K562 (cell line): Measurements from ENCODE around the gene BDKRB2. TPM values are rescaled to one million over a fixed set of nuclear protein-coding genes. Genes with fewer than 3 reads are reported as not detected.

Experiments
- ATAC-seq: fragments of 200-7000 bp; cut with Tn5 transposase; 3 replicates; pipeline ENCODE4 v1.9.1; 2020; ENCODE audit warnings: moderate library complexity
- BruUV-seq: library from RNA; stranded (reverse); fragments of 400-500 nt; replicated peaks from 2 replicates; lab custom pipeline; 2021; lab: Mats Ljungman, UMichigan
- CTCF ChIA-PET: fragments of 300-600 bp; formaldehyde crosslinking; extraction: SDS; loops from one replicate; lab custom pipeline; 2021; ENCODE audit warnings: low intra/inter-chr PET ratio; lab: Yijun Ruan, JAX
- POLR2A ChIA-PET: fragments of 300-600, 350-650 bp; sonication (Branson Sonifier 250); formaldehyde crosslinking; extraction: SDS; loops from one replicate; lab custom pipeline; 2021; ENCODE audit warnings: antibody characterized with exemption, inconsistent platforms; lab: Yijun Ruan, JAX
- DNase-seq, 4 experiments: peaks; one replicate each; pipeline versions ENCODE4 v3.0.0 to v3.0.0-alpha.2; 2011 to 2018; ENCODE audit warnings: low spot score in 3 of 4, mixed read lengths in 3 of 4; ENCODE audit errors: extremely low read depth in 1 of 4
- FAIRE-seq: peaks from 2 replicates; lab custom pipeline; 2011; peaks lifted over from hg19 to GRCh38; lab: Jason Lieb, UNC
- H2AFZ ChIP-seq: 2 replicates; pipeline ENCODE4 v1.6.0; 2011; ENCODE audit warnings: low read depth, low read length, control low read depth, inconsistent platforms
- H3K27ac ChIP-seq: fragments of 200-600 bp; 3 replicates; pipeline ENCODE4 v1.8.0; 2011; ENCODE audit warnings: low read depth, mild to moderate bottlenecking, control low read depth, inconsistent platforms, low read length, moderate library complexity, mixed read lengths; ENCODE audit errors: extremely low read depth
- H3K27me3 ChIP-seq, 2 experiments: fragments of 300-600 bp in 1 of 2; 2 replicates in 1 of 2; 3 replicates in 1 of 2; pipeline versions ENCODE4 v1.6.0 to v1.8.0; 2011; ENCODE audit warnings: inconsistent platforms in 2 of 2, low read length in 2 of 2, mild to moderate bottlenecking in 1 of 2, mixed read lengths in 1 of 2, moderate library complexity in 1 of 2; ENCODE audit not compliant: control insufficient read depth in 2 of 2, insufficient read depth in 2 of 2
- H3K36me3 ChIP-seq: fragments of 300-600 bp; 3 replicates; pipeline ENCODE4 v1.8.0; 2011; ENCODE audit warnings: mild to moderate bottlenecking, low read length, inconsistent platforms; ENCODE audit not compliant: control insufficient read depth, insufficient read depth
- H3K4me1 ChIP-seq, 2 experiments: fragments of 200-600 bp in 1 of 2; replicated peaks in 1 of 2; 2 replicates in 1 of 2; 3 replicates in 1 of 2; pipeline versions ENCODE4 v1.5.1 to v1.8.0; 2011; ENCODE audit warnings: inconsistent platforms in 2 of 2, low read length in 2 of 2, mild to moderate bottlenecking in 1 of 2, mixed read lengths in 1 of 2, moderate library complexity in 1 of 2; ENCODE audit not compliant: control insufficient read depth in 2 of 2, insufficient read depth in 2 of 2
- H3K4me2 ChIP-seq: 2 replicates; pipeline ENCODE4 v1.6.1; 2011; ENCODE audit warnings: low read length, control low read depth, inconsistent platforms, mixed read lengths; ENCODE audit not compliant: insufficient read depth
- H3K4me3 ChIP-seq: fragments of 200-600 bp; sonication (generic), shearing (Covaris generic); 2 replicates; pipeline ENCODE4 v1.5.1; 2016; ENCODE audit warnings: control low read depth, inconsistent platforms
- H3K79me2 ChIP-seq: fragments of 200-600 bp; 3 replicates; pipeline ENCODE4 v1.8.0; 2011; ENCODE audit warnings: low read length, inconsistent platforms; ENCODE audit not compliant: control insufficient read depth, insufficient read depth
- H3K9ac ChIP-seq, 2 experiments: 2 replicates each; pipeline versions ENCODE4 v1.6.0 to v1.6.1; 2011; ENCODE audit warnings: low read depth in 2 of 2, low read length in 2 of 2, control low read depth in 1 of 2, inconsistent platforms in 1 of 2, mild to moderate bottlenecking in 1 of 2, mixed read lengths in 1 of 2; ENCODE audit not compliant: insufficient read depth in 1 of 2
- H3K9me1 ChIP-seq: one replicate; pipeline ENCODE4 v1.6.0; 2011; ENCODE audit warnings: inconsistent platforms, mild to moderate bottlenecking, low read length, moderate library complexity; ENCODE audit not compliant: control insufficient read depth, insufficient read depth
- H3K9me3 ChIP-seq: replicated peaks from 2 replicates; pipeline ENCODE4 v1.5.1; 2011; ENCODE audit warnings: low read depth, low read length, inconsistent platforms; ENCODE audit not compliant: control insufficient read depth, insufficient read depth
- H4K20me1 ChIP-seq: replicated peaks from 2 replicates; pipeline ENCODE4 v1.6.1; 2011; ENCODE audit warnings: low read length, inconsistent platforms, mixed read lengths; ENCODE audit not compliant: control insufficient read depth, insufficient read depth
- CC2D1A ChIP-seq: fragments of 450-650 bp; IDR thresholded peaks from 2 replicates; pipeline ENCODE4 v1.6.1; 2017; ENCODE audit warnings: mild to moderate bottlenecking
- CHD1 ChIP-seq: fragments of 200-600 bp; sonication (generic); IDR thresholded peaks from one replicate; pipeline ENCODE4 v1.6.1; 2012; ENCODE audit warnings: mild to moderate bottlenecking, moderate library complexity, low read length, inconsistent platforms
- KLF6 ChIP-seq: fragments of 250-450 bp; sonication (Bioruptor Pico); IDR thresholded peaks from 2 replicates; pipeline ENCODE4 v1.4.0; 2020; ENCODE audit warnings: mild to moderate bottlenecking, moderate library complexity, borderline replicate concordance
- PTTG1 ChIP-seq: fragments of 450-650 bp; IDR thresholded peaks from 2 replicates; pipeline ENCODE4 v1.6.1; 2016; ENCODE audit warnings: low read depth, mild to moderate bottlenecking, missing genetic modification characterization, missing compliant biosample characterization
- RBFOX2 ChIP-seq: fragments of 200-400 bp; formaldehyde crosslinking; IDR thresholded peaks from 2 replicates; pipeline ENCODE4 v1.6.1; 2017; ENCODE audit warnings: low read depth, mild to moderate bottlenecking, low read length, moderate library complexity
- SMARCE1 ChIP-seq: fragments of 450-650 bp; IDR thresholded peaks from 2 replicates; pipeline ENCODE4 v1.7.1; 2016; ENCODE audit warnings: mild to moderate bottlenecking
- SRSF7 ChIP-seq: fragments of 200-400 bp; formaldehyde crosslinking; optimal IDR thresholded peaks from 2 replicates; pipeline ENCODE3; 2017; ENCODE audit warnings: mild to moderate bottlenecking, low read depth, low read length
- ZNF12 ChIP-seq: sonication (generic); formaldehyde crosslinking; IDR thresholded peaks from 2 replicates; pipeline ENCODE4 v1.4.0; 2020; ENCODE audit warnings: mild to moderate bottlenecking, missing genetic modification reagents
- ZNF253 ChIP-seq: fragments of 250-450 bp; sonication (Bioruptor Pico); conservative IDR thresholded peaks from 2 replicates; pipeline ENCODE4 v1.6.1; 2021; ENCODE audit warnings: mild to moderate bottlenecking
- ZNF274 ChIP-seq: IDR thresholded peaks from 2 replicates; pipeline ENCODE4 v1.6.1; 2011; ENCODE audit warnings: low read depth, mild to moderate bottlenecking, low read length, moderate library complexity, borderline replicate concordance
- ZSCAN29 ChIP-seq: fragments of 450-650 bp; IDR thresholded peaks from 2 replicates; pipeline ENCODE4 v1.6.1; 2017
- WGBS: fragments of 100-300 bp; shearing (Covaris generic); methylation state at CpG from one replicate; pipeline ENCODE4 v1.1.6; 2016; ENCODE audit warnings: low coverage, mixed read lengths; ENCODE audit not compliant: insufficient coverage; ENCODE audit errors: missing lambda C conversion rate; 5-methylcytosine and 5-hydroxymethylcytosine counted together
- in situ Hi-C: fragments of 300-500 bp; cut with MboI; formaldehyde crosslinking; loops from 4 replicates; pipeline ENCODE4 v1.15.0; 2018; ENCODE audit warnings: inconsistent platforms, mixed read lengths
- intact Hi-C: fragments of 100-400 bp; cut with micrococcal nuclease; formaldehyde crosslinking; loops from 2 replicates; pipeline ENCODE4 v1.14.2; 2022
- polyA plus RNA-seq, 8 experiments: library from polyadenylated mRNA; depleted of rRNA in 4 of 8; stranded (reverse) in 5 of 8; unstranded in 3 of 8; fragments of >200 nt; fragmentation: Nextera tagmentation in 2 of 8; fragmentation: Illumina TruSeq in 1 of 8; extraction: Ambion mirVana in 2 of 8; extraction: Trizol in 1 of 8; gene quantifications; 2 replicates each; pipeline versions ENCODE4 v1.2.1 to v1.2.3, GENCODE V29; 2011 to 2014; ENCODE audit warnings: inconsistent platforms in 1 of 8, missing spikeins in 1 of 8
- total RNA-seq, 7 experiments: library from RNA; depleted of rRNA in 6 of 7; stranded (reverse); fragments of >200 nt in 6 of 7; fragmentation: Illumina TruSeq in 2 of 7; extraction: Trizol in 2 of 7; gene quantifications; 2 replicates each; pipeline versions ENCODE4 v1.2.1 to v1.2.3, GENCODE V29; 2011 to 2021; ENCODE audit warnings: low replicate concordance in 1 of 7
- TF ChIP-seq, protein P1 (sequence below): fragments of 150-350 bp; conservative IDR thresholded peaks from 2 replicates; pipeline ENCODE4 v1.6.1; 2014; ENCODE audit warnings: low read length

Gene BDKRB2
- total and polyA plus RNA-seq, 9 of the 15 experiments (the other 6 are each of a cell fraction or from before 2014, with no cell fraction given): 0.02 TPM; not detected in 8

- FAIRE-seq: no peak
- in situ Hi-C loops (loop anchor here (25.0 kb wide), 1 partner anchor 711 kb away; no protein-coding TSS in a partner anchor), intact Hi-C loops (loop anchor here (10.0 kb wide), 2 partner anchors 268 to 708 kb away; no protein-coding TSS in a partner anchor)
- Histone ChIP-seq H3K9me1 (no peaks in the 10 kb centered on the region), H3K79me2 (no peaks in the 10 kb centered on the region), H4K20me1 (no peaks in the 10 kb centered on the region), H3K4me2 (no peak overlapping the region), H2AFZ (no peak overlapping the region), H3K27ac (no peak overlapping the region), H3K36me3 (no peaks in the 10 kb centered on the region), H3K9me3 (no peaks in the 10 kb centered on the region; the same call in none of the 2 replicates), H3K4me3 (no peak overlapping the region), H3K27me3 (peaks cover 0 to 15% of the 10 kb centered on the region in 2 experiments; a peak in 3 of 5 replicates), H3K4me1 (no peaks in the 10 kb centered on the region; a peak in 1 of 5 replicates), H3K9ac (no peak overlapping the region)
- peak in 1 of 4 experiments; percentile 13 for DNase-seq
- CTCF ChIA-PET: no interaction called here
- no TSS peak for BruUV-seq
- ATAC-seq: peak; percentile 27; the same call in 1 of the 3 replicates
- POLR2A ChIA-PET: no interaction called here
- TF ChIP-seq ZSCAN29: no peak
- TF ChIP-seq ZNF12 (CRISPR knock-in tag): peak; percentile 95
- TF ChIP-seq CHD1: no peak
- 0% methylated on average over 2 of the region's 3 CpGs for WGBS
These were observed 68.3 kb downstream of the BDKRB2 start for GRCh38 chr14:96272777-96273473.

DNA sequence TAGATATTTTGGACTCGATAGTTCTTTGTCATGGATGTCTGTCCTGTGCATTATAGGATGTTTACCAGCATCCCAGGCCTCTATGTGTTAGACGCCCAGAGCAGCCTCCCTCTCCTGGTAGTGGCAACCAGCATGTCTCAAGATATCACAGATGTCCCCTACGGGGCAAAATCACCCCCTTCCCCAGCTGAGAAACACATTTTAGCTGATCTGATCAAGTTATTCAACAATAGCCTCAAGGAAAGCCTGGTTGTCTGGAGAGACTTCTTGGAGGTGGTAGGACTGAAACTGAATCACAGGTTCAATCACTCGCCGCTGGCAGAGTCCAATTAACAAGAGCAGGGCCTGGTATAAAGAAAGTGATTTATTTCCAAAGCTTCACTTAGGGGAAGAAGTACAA, 69.0 kb downstream of the BDKRB2 start:
- DNase-seq: no peak
- 13% methylated on average over 5 of the region's 5 CpGs for WGBS
- in situ Hi-C loops (loop anchor here (25.0 kb wide), 1 partner anchor 711 kb away; no protein-coding TSS in a partner anchor), intact Hi-C loops (loop anchor here (10.0 kb wide), 2 partner anchors 269 to 709 kb away; no protein-coding TSS in a partner anchor)
- no peak for ATAC-seq
- no peak for FAIRE-seq
- Histone ChIP-seq H3K79me2 (no peaks in the 10 kb centered on the region), H3K4me3 (no peak overlapping the region), H3K9me1 (no peaks in the 10 kb centered on the region), H3K36me3 (no peaks in the 10 kb centered on the region), H3K9ac (no peak overlapping the region), H3K27me3 (peaks cover 0 to 8% of the 10 kb centered on the region in 2 experiments; a peak in 3 of 5 replicates), H3K27ac (no peak overlapping the region), H3K9me3 (no peaks in the 10 kb centered on the region; the same call in none of the 2 replicates), H4K20me1 (no peaks in the 10 kb centered on the region), H3K4me2 (no peak overlapping the region), H2AFZ (no peak overlapping the region), H3K4me1 (no peaks in the 10 kb centered on the region; a peak in 1 of 5 replicates)
- BruUV-seq: no TSS peak
- ChIA-PET POLR2A (no interaction called here), CTCF (no interaction called here)
- TF ChIP-seq RBFOX2 (no peak), KLF6 (CRISPR knock-in tag) (no peak), SMARCE1 (no peak), CC2D1A (no peak), PTTG1 (tag) (no peak), ZNF274 (no peak), ZNF253 (CRISPR knock-in tag) (no peak), SRSF7 (no peak)
- TF ChIP-seq, protein P1, sequence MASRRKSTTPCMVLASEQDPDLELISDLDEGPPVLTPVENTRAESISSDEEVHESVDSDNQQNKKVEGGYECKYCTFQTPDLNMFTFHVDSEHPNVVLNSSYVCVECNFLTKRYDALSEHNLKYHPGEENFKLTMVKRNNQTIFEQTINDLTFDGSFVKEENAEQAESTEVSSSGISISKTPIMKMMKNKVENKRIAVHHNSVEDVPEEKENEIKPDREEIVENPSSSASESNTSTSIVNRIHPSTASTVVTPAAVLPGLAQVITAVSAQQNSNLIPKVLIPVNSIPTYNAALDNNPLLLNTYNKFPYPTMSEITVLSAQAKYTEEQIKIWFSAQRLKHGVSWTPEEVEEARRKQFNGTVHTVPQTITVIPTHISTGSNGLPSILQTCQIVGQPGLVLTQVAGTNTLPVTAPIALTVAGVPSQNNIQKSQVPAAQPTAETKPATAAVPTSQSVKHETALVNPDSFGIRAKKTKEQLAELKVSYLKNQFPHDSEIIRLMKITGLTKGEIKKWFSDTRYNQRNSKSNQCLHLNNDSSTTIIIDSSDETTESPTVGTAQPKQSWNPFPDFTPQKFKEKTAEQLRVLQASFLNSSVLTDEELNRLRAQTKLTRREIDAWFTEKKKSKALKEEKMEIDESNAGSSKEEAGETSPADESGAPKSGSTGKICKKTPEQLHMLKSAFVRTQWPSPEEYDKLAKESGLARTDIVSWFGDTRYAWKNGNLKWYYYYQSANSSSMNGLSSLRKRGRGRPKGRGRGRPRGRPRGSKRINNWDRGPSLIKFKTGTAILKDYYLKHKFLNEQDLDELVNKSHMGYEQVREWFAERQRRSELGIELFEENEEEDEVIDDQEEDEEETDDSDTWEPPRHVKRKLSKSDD: no peak
